AG04450 (cell line): Measurements from ENCODE around the gene IGF2R. TPM values are rescaled to one million over a fixed set of nuclear protein-coding genes. Genes with fewer than 3 reads are reported as not detected.
A peak's percentile ranks its signal among the peaks of the same experiment; 100 is the strongest.

ENCODE experiments used
- CTCF ChIA-PET: fragments of 300-600, 350-600 bp; formaldehyde crosslinking; extraction: SDS; loops from one replicate; lab custom pipeline; 2022; ENCODE audit warnings: antibody characterized with exemption, inconsistent platforms; lab: Charles Lee
- POLR2A ChIA-PET: fragments of 350-600 bp; formaldehyde crosslinking; extraction: SDS; loops from one replicate; lab custom pipeline; 2021; ENCODE audit warnings: antibody characterized with exemption, inconsistent platforms; lab: Yijun Ruan, JAX
- DNase-seq: peaks from one replicate; pipeline ENCODE4 v3.0.0-alpha.2; 2011; ENCODE audit warnings: low read depth, low spot score
- H3K27ac ChIP-seq: one replicate; pipeline ENCODE4 v1.5.1; 2012; ENCODE audit warnings: low read depth, low read length, control low read depth
- H3K27me3 ChIP-seq: one replicate; pipeline ENCODE4 v1.6.0; 2012; ENCODE audit warnings: low read length; ENCODE audit not compliant: control insufficient read depth, insufficient read depth
- H3K4me3 ChIP-seq: 2 replicates; pipeline ENCODE4 v1.5.1; 2011; ENCODE audit warnings: mild to moderate bottlenecking, low read depth, low read length, control low read depth
- H3K9me3 ChIP-seq: 2 replicates; pipeline ENCODE4 v1.5.1; 2012; ENCODE audit warnings: low read length; ENCODE audit not compliant: control insufficient read depth, insufficient read depth
- polyA plus RNA-seq: library from polyadenylated mRNA; depleted of rRNA; stranded (reverse); fragments of >200 nt; gene quantifications from 2 replicates; pipeline ENCODE4 v1.2.3, GENCODE V29; 2011
- TF ChIP-seq, protein P1 (sequence below): IDR thresholded peaks from 2 replicates; pipeline ENCODE4 v1.5.1; 2011; ENCODE audit warnings: low read depth, low read length, control low read depth, inconsistent platforms

Gene IGF2R
- polyA plus RNA-seq, 1 experiment = 40.9 TPM

DNA sequence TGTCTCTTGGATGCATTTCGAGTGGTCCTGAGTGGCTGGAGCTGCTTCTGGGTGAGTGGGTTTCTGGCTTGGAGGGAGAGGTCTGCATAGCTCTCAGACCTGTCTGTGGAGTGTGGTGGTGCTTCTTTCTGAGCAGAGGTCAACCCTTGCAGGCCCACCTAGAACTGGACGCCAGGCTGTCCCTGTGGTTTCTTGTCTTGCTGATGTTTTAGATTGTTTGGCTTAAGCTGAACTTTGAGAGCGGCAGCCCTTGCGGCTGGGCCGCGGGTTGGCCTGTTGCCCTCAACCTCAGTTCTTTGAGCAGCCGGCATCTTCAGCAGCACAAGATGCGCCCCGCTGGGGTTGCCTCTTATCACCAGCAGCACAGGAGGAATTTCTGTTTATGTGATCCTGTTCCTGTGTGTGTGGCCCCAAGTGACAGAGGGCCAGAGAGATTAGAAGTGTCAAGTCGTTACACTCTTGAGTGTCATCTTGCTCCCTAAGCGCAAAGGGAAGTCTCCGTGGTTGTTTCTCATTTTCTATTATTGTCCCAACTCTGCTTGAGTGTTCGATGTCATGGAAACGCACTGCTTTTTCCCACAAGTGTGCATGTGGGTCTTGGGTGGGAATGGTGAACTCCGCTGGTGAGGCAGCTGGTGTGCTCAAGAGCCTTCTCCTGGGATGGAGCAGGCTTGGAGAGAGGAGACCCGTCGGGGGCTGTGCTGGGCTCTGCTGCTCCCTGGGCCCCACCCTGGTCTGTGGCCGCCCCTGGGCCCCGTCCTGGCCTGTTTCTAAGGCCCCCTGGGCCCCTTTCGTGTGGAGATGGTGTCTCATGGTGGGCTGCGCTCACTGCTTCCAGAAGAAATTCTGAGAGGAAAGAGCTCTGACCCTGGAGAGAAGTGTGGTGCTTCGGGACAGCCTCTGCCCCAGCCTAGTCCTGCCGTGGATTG lies 132.7 kb downstream of the IGF2R start:
- CTCF ChIA-PET = interaction anchor here (1.3 to 5.5 kb wide), 2 partner anchors 13 to 354 kb away, joined by 7 to 51 read pairs; no protein-coding TSS in a partner anchor
- POLR2A ChIA-PET = no interaction called here
- Histone ChIP-seq H3K4me3 (no peak overlapping the region), H3K9me3 (no peaks in the 10 kb centered on the region; the same call in 1 of the 2 replicates), H3K27ac (peak overlapping the region; percentile 3), H3K27me3 (no peaks in the 10 kb centered on the region)
- DNase-seq = no peak
- TF ChIP-seq, protein P1, sequence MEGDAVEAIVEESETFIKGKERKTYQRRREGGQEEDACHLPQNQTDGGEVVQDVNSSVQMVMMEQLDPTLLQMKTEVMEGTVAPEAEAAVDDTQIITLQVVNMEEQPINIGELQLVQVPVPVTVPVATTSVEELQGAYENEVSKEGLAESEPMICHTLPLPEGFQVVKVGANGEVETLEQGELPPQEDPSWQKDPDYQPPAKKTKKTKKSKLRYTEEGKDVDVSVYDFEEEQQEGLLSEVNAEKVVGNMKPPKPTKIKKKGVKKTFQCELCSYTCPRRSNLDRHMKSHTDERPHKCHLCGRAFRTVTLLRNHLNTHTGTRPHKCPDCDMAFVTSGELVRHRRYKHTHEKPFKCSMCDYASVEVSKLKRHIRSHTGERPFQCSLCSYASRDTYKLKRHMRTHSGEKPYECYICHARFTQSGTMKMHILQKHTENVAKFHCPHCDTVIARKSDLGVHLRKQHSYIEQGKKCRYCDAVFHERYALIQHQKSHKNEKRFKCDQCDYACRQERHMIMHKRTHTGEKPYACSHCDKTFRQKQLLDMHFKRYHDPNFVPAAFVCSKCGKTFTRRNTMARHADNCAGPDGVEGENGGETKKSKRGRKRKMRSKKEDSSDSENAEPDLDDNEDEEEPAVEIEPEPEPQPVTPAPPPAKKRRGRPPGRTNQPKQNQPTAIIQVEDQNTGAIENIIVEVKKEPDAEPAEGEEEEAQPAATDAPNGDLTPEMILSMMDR = no peak

DNA sequence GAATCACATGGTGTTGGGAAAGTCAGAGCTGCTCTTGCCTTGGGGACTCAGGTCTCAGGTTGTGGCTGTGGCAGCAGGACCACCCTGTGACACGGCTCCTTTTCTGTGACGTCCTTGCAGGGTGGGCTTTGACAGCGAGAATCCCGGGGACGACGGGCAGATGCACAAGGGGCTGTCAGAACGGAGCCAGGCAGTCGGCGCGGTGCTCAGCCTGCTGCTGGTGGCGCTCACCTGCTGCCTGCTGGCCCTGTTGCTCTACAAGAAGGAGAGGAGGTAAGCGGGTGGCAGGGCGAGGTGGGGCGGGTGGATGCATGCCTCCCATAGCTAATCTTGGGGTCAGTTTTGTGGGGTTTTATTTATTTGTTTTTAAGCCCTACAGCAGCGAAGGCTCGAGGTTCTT lies 133.5 kb downstream of the IGF2R start:
- no peak overlapping the region for H3K4me3 ChIP-seq
- no peaks in the 10 kb centered on the region; the same call in 1 of the 2 replicates for H3K9me3 ChIP-seq
- ChIA-PET POLR2A (no interaction called here), CTCF (no interaction called here)
- H3K27me3 ChIP-seq = no peaks in the 10 kb centered on the region
- DNase-seq = no peak
- no peak overlapping the region for H3K27ac ChIP-seq
- TF ChIP-seq, protein P1 = no peak

DNA sequence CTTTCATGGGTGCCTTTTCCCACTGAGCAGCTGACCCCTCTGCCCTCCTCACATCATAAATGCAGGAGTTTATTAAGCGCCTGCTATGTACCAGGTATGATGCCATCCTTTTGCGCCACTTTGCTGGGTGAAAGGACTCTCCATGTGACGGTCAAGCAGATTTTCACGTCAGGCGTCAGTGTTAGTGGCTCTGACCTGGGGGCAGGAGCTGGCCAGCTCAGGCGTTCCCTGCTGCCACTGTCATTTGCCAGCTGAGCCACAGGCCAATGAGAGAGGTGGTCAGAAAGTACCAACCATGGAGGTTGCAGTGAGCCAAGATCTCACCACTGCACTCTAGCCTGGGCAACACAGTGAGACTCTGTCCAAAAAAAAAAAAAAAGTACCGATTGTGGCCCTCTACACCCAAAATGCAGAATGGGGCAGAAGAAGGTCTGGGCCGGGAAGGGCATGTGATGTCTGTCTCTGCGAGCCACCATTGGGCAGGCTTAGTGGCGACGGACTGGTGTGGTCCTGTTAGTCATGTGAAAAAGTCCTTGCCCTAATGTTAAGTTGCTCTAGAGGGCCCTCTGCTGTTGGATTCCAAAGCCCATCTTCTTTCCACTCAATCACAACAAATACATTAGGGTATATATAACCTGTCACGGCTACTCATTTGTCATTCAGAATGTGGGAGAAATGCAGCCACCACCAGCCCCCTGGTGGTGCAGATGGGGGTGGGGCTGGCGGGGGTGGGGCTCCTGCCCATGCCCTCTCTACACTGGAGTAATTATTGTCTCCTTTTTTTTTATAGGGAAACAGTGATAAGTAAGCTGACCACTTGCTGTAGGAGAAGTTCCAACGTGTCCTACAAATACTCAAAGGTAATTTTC lies 134.3 kb downstream of the IGF2R start:
- TF ChIP-seq, protein P1 = peak; percentile 39
- Histone ChIP-seq H3K4me3 (no peak overlapping the region), H3K27me3 (no peaks in the 10 kb centered on the region), H3K9me3 (no peaks in the 10 kb centered on the region; the same call in 1 of the 2 replicates), H3K27ac (no peak overlapping the region)
- CTCF ChIA-PET = interaction anchor here (0.6 to 0.7 kb wide), 3 partner anchors 17 to 352 kb away, joined by 3 to 5 read pairs (median 3); no protein-coding TSS in a partner anchor
- DNase-seq = no peak
- POLR2A ChIA-PET = no interaction called here

DNA sequence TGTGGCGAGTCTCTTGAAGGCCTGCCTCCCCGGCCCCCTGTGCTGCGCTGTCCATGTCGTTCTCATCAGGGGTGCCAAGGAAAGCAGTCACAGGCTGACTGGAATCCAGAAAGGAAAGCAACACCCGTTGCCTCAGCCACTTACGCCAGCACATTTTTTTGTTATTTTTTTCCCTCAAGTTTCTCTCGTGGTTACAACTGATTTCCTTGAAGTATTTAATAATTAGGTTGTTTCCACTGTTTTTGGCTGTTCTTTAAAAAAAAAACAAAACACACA lies 134.9 kb downstream of the IGF2R start:
- Histone ChIP-seq H3K9me3 (no peaks in the 10 kb centered on the region; the same call in 1 of the 2 replicates), H3K27me3 (no peaks in the 10 kb centered on the region), H3K4me3 (no peak overlapping the region), H3K27ac (no peak overlapping the region)
- TF ChIP-seq, protein P1 = no peak
- DNase-seq = no peak
- CTCF ChIA-PET = interaction anchor here (0.6 to 0.7 kb wide), 2 partner anchors 16 to 352 kb away, joined by 3 read pairs; no protein-coding TSS in a partner anchor
- POLR2A ChIA-PET = no interaction called here
